HEK293 (cell line): ENCODE data around the gene BNIPL.

Experiments
- GFI1B ChIP-seq: fragments of 450-650 bp; formaldehyde crosslinking; IDR thresholded peaks from 2 replicates; pipeline ENCODE4 v1.5.1; 2016; ENCODE audit warnings: missing biosample characterization, missing genetic modification characterization
- GLIS1 ChIP-seq: fragments of 450-650 bp; formaldehyde crosslinking; IDR thresholded peaks from 2 replicates; pipeline ENCODE4 v1.5.1; 2016; ENCODE audit warnings: missing biosample characterization, missing genetic modification characterization
- KLF10 ChIP-seq: fragments of 450-650 bp; IDR thresholded peaks from 2 replicates; pipeline ENCODE4 v1.5.1; 2018; ENCODE audit warnings: missing biosample characterization, mild to moderate bottlenecking, missing genetic modification characterization
- KLF9 ChIP-seq: fragments of 450-650 bp; formaldehyde crosslinking; IDR thresholded peaks from 2 replicates; pipeline ENCODE4 v1.5.1; 2016; ENCODE audit warnings: missing biosample characterization, missing genetic modification characterization, low read depth
- SP3 ChIP-seq: fragments of 450-650 bp; formaldehyde crosslinking; IDR thresholded peaks from 2 replicates; pipeline ENCODE4 v1.5.1; 2016; ENCODE audit warnings: missing biosample characterization, missing genetic modification characterization
- SP7 ChIP-seq: fragments of 450-650 bp; formaldehyde crosslinking; IDR thresholded peaks from 2 replicates; pipeline ENCODE4 v1.5.1; 2016; ENCODE audit warnings: missing biosample characterization, missing genetic modification characterization
- YY1 ChIP-seq: fragments of 450-650 bp; formaldehyde crosslinking; IDR thresholded peaks from 2 replicates; pipeline ENCODE4 v1.5.1; 2018; ENCODE audit warnings: missing biosample characterization, missing genetic modification characterization
- ZBTB17 ChIP-seq: fragments of 450-650 bp; formaldehyde crosslinking; IDR thresholded peaks from 2 replicates; pipeline ENCODE4 v1.5.1; 2016; ENCODE audit warnings: missing biosample characterization, missing genetic modification characterization
- ZBTB20 ChIP-seq: fragments of 450-650 bp; formaldehyde crosslinking; IDR thresholded peaks from 2 replicates; pipeline ENCODE4 v1.5.1; 2016; ENCODE audit warnings: missing biosample characterization, missing genetic modification characterization
- ZBTB21 ChIP-seq: fragments of 450-650 bp; formaldehyde crosslinking; IDR thresholded peaks from 2 replicates; pipeline ENCODE4 v1.5.1; 2017; ENCODE audit warnings: missing biosample characterization, missing genetic modification characterization
- ZBTB44 ChIP-seq: fragments of 450-650 bp; IDR thresholded peaks from 2 replicates; pipeline ENCODE4 v1.5.1; 2018; ENCODE audit warnings: missing biosample characterization, mild to moderate bottlenecking, missing genetic modification characterization
- ZIC2 ChIP-seq: fragments of 450-650 bp; formaldehyde crosslinking; IDR thresholded peaks from 2 replicates; pipeline ENCODE4 v1.5.1; 2016; ENCODE audit warnings: missing biosample characterization, missing genetic modification characterization
- ZNF146 ChIP-seq: fragments of 450-650 bp; formaldehyde crosslinking; IDR thresholded peaks from 2 replicates; pipeline ENCODE4 v1.5.1; 2016; ENCODE audit warnings: missing biosample characterization, missing genetic modification characterization
- ZNF184 ChIP-seq: fragments of 450-650 bp; IDR thresholded peaks from 2 replicates; pipeline ENCODE4 v1.5.1; 2018; ENCODE audit warnings: missing biosample characterization, mild to moderate bottlenecking, missing genetic modification characterization
- ZNF292 ChIP-seq: fragments of 450-650 bp; formaldehyde crosslinking; IDR thresholded peaks from 2 replicates; pipeline ENCODE4 v1.5.1; 2016; ENCODE audit warnings: low read depth, missing biosample characterization, missing genetic modification characterization, borderline replicate concordance
- ZNF37A ChIP-seq: fragments of 450-650 bp; IDR thresholded peaks from 2 replicates; pipeline ENCODE4 v1.5.1; 2018; ENCODE audit warnings: missing biosample characterization, missing genetic modification characterization
- ZNF514 ChIP-seq: fragments of 450-650 bp; formaldehyde crosslinking; IDR thresholded peaks from 2 replicates; pipeline ENCODE4 v1.5.1; 2016; ENCODE audit warnings: missing biosample characterization, missing genetic modification characterization
- ZNF521 ChIP-seq: fragments of 450-650 bp; formaldehyde crosslinking; IDR thresholded peaks from 2 replicates; pipeline ENCODE4 v1.5.1; 2017; ENCODE audit warnings: missing biosample characterization, mild to moderate bottlenecking, missing genetic modification characterization
- ZNF544 ChIP-seq: fragments of 450-650 bp; formaldehyde crosslinking; IDR thresholded peaks from 2 replicates; pipeline ENCODE4 v1.5.0; 2017; ENCODE audit warnings: missing biosample characterization, missing genetic modification characterization
- ZNF596 ChIP-seq: fragments of 450-650 bp; IDR thresholded peaks from 2 replicates; pipeline ENCODE4 v1.5.0; 2018; ENCODE audit warnings: missing biosample characterization, mild to moderate bottlenecking, missing genetic modification characterization, moderate library complexity
- ZNF645 ChIP-seq: fragments of 450-650 bp; formaldehyde crosslinking; IDR thresholded peaks from 2 replicates; pipeline ENCODE4; 2016; ENCODE audit warnings: missing biosample characterization, missing genetic modification characterization
- ZNF692 ChIP-seq: fragments of 450-650 bp; formaldehyde crosslinking; IDR thresholded peaks from 2 replicates; pipeline ENCODE4 v1.5.1; 2016; ENCODE audit warnings: missing biosample characterization, missing genetic modification characterization
- ZNF777 ChIP-seq: fragments of 450-650 bp; formaldehyde crosslinking; IDR thresholded peaks from 2 replicates; pipeline ENCODE4 v1.5.1; 2017; ENCODE audit warnings: missing biosample characterization, missing genetic modification characterization, borderline replicate concordance
- ZNF785 ChIP-seq: fragments of 450-650 bp; formaldehyde crosslinking; IDR thresholded peaks from 2 replicates; pipeline ENCODE4 v1.5.1; 2016; ENCODE audit warnings: missing biosample characterization, missing genetic modification characterization
- ZNF791 ChIP-seq: fragments of 450-650 bp; formaldehyde crosslinking; IDR thresholded peaks from 2 replicates; pipeline ENCODE4 v1.5.1; 2016; ENCODE audit warnings: missing biosample characterization, missing genetic modification characterization
- ZNF843 ChIP-seq: fragments of 450-650 bp; formaldehyde crosslinking; IDR thresholded peaks from 2 replicates; pipeline ENCODE4 v1.5.1; 2016; ENCODE audit warnings: missing biosample characterization, missing genetic modification characterization
- ZSCAN23 ChIP-seq: fragments of 450-650 bp; formaldehyde crosslinking; IDR thresholded peaks from 2 replicates; pipeline ENCODE4 v1.5.1; 2016; ENCODE audit warnings: missing biosample characterization, missing genetic modification characterization
- ZSCAN4 ChIP-seq: fragments of 450-650 bp; formaldehyde crosslinking; IDR thresholded peaks from 2 replicates; pipeline ENCODE4 v1.5.1; 2017; ENCODE audit warnings: missing biosample characterization, missing genetic modification characterization
- TF ChIP-seq, protein P1 (sequence below): fragments of 450-650 bp; formaldehyde crosslinking; IDR thresholded peaks from 2 replicates; pipeline ENCODE4 v1.5.1; 2016; ENCODE audit warnings: missing biosample characterization, missing genetic modification characterization
- TF ChIP-seq, protein P2 (sequence below): sonication (generic); formaldehyde crosslinking; IDR thresholded peaks from 2 replicates; pipeline ENCODE4 v1.8.1; 2022; ENCODE audit warnings: mild to moderate bottlenecking, moderate library complexity, missing genetic modification reagents

Gene BNIPL

GRCh38 chr1:151008244-151009205, 27.9 kb upstream of the BNIPL start, which contains the start of gene PRUNE1 (continued):
- peak; percentile 98 for TF ChIP-seq SP3
- TF ChIP-seq ZNF791 (tag by site-specific recombination) = no peak
- no peak for TF ChIP-seq ZNF645 (tag by site-specific recombination)
- 0 out of 2 replicates have a peak, but pooled peaks have one; percentile 42 for TF ChIP-seq ZNF843 (tag by site-specific recombination)
- no peak for TF ChIP-seq ZSCAN23 (tag by site-specific recombination)
- TF ChIP-seq KLF9 = peak; percentile 96
- TF ChIP-seq SP7 = peak; percentile 77
- 0 out of 2 replicates have a peak, but pooled peaks have one; percentile 10 for TF ChIP-seq ZNF146 (tag by site-specific recombination)
- TF ChIP-seq ZBTB17 (tag by site-specific recombination) = peak; percentile 78
- TF ChIP-seq ZNF521 (tag by site-specific recombination) = no peak
- TF ChIP-seq YY1 (tag by site-specific recombination) = no peak
- TF ChIP-seq ZNF184 (tag by site-specific recombination) = peak; percentile 64; the same call in 1 of the 2 replicates
- TF ChIP-seq ZNF292 (tag by site-specific recombination) = no peak
- peak; percentile 76; the same call in 1 of the 2 replicates for TF ChIP-seq ZNF785
- TF ChIP-seq ZNF596 (tag by site-specific recombination) = no peak
- TF ChIP-seq ZIC2 (tag by site-specific recombination) = 0 out of 2 replicates have a peak, but pooled peaks have one; percentile 11
- 0 out of 2 replicates have a peak, but pooled peaks have one; percentile 6 for TF ChIP-seq ZBTB44 (tag by site-specific recombination)
- no peak for TF ChIP-seq ZNF544 (tag by site-specific recombination)
- no peak for TF ChIP-seq ZNF514 (tag by site-specific recombination)
- TF ChIP-seq, protein P1, sequence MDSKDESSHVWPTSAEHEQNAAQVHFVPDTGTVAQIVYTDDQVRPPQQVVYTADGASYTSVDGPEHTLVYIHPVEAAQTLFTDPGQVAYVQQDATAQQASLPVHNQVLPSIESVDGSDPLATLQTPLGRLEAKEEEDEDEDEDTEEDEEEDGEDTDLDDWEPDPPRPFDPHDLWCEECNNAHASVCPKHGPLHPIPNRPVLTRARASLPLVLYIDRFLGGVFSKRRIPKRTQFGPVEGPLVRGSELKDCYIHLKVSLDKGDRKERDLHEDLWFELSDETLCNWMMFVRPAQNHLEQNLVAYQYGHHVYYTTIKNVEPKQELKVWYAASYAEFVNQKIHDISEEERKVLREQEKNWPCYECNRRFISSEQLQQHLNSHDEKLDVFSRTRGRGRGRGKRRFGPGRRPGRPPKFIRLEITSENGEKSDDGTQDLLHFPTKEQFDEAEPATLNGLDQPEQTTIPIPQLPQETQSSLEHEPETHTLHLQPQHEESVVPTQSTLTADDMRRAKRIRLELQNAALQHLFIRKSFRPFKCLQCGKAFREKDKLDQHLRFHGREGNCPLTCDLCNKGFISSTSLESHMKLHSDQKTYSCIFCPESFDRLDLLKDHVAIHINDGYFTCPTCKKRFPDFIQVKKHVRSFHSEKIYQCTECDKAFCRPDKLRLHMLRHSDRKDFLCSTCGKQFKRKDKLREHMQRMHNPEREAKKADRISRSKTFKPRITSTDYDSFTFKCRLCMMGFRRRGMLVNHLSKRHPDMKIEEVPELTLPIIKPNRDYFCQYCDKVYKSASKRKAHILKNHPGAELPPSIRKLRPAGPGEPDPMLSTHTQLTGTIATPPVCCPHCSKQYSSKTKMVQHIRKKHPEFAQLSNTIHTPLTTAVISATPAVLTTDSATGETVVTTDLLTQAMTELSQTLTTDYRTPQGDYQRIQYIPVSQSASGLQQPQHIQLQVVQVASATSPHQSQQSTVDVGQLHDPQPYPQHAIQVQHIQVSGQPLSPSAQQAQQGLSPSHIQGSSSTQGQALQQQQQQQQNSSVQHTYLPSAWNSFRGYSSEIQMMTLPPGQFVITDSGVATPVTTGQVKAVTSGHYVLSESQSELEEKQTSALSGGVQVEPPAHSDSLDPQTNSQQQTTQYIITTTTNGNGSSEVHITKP = peak; percentile 91
- TF ChIP-seq ZNF37A (tag by site-specific recombination) = no peak
- TF ChIP-seq, protein P2, sequence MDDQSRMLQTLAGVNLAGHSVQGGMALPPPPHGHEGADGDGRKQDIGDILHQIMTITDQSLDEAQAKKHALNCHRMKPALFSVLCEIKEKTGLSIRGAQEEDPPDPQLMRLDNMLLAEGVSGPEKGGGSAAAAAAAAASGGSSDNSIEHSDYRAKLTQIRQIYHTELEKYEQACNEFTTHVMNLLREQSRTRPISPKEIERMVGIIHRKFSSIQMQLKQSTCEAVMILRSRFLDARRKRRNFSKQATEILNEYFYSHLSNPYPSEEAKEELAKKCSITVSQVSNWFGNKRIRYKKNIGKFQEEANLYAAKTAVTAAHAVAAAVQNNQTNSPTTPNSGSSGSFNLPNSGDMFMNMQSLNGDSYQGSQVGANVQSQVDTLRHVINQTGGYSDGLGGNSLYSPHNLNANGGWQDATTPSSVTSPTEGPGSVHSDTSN (CRISPR knock-in tag) = no peak
- TF ChIP-seq ZNF692 = peak; percentile 59; the same call in 1 of the 2 replicates
- peak; percentile 79 for TF ChIP-seq ZBTB21 (tag by site-specific recombination)
- TF ChIP-seq GLIS1 (tag by site-specific recombination) = peak; percentile 73
- TF ChIP-seq ZBTB20 (tag by site-specific recombination) = peak; percentile 95
- peak; percentile 15; the same call in 1 of the 2 replicates for TF ChIP-seq ZSCAN4
- TF ChIP-seq GFI1B (tag by site-specific recombination) = peak; percentile 63
- TF ChIP-seq ZNF777 = peak; percentile 98
- TF ChIP-seq KLF10 (tag by site-specific recombination) = peak; percentile 64; the same call in 1 of the 2 replicates
